GM12874 (cell line): ENCODE measurements around the gene TRIM33.

Experiments
- CTCF ChIP-seq: IDR thresholded peaks from 2 replicates; pipeline ENCODE4 v1.5.1; 2011; ENCODE audit warnings: low read depth, mild to moderate bottlenecking, control low read depth, low read length, moderate library complexity; ENCODE audit not compliant: insufficient read depth

TRIM33 gene

GRCh38 chr1:114510274-114511031 is 550 bp downstream of the TRIM33 start:
- TF ChIP-seq CTCF = no peak

GRCh38 chr1:114509596-114510273 is 1.3 kb downstream of the TRIM33 start:
- TF ChIP-seq CTCF = no peak

GRCh38 chr1:114508386-114508898 is 2.6 kb downstream of the TRIM33 start:
- TF ChIP-seq CTCF = no peak

GRCh38 chr1:114507513-114507912 is 3.5 kb downstream of the TRIM33 start:
- TF ChIP-seq CTCF = no peak

- no peak for TF ChIP-seq CTCF
Observed at GRCh38 chr1:114505148-114505561, 5.8 kb downstream of the TRIM33 start.

GRCh38 chr1:114503916-114504422 is 7.0 kb downstream of the TRIM33 start:
- TF ChIP-seq CTCF = no peak

- TF ChIP-seq CTCF = no peak
Observed at GRCh38 chr1:114502080-114502479, 8.9 kb downstream of the TRIM33 start.
